Right cardiac atrium (tissue), 5 donors: ENCODE results near the gene PCDH12. TPM values are rescaled to one million over a fixed set of nuclear protein-coding genes. Genes with fewer than 3 reads are reported as not detected.

Experiments used
- ATAC-seq, 2 donors: fragments of 200-7000 bp; cut with Tn5 transposase; one replicate each; pipeline versions ENCODE4 v1.8.0 to v1.9.1; 2020; ENCODE audit warnings: moderate library complexity in 2 of 2, mild to moderate bottlenecking in 1 of 2
- DNase-seq, 3 donors: peaks; one replicate each; pipeline ENCODE4 v3.0.0-alpha.2; 2020
- H3K27ac ChIP-seq: one replicate; pipeline ENCODE4 v1.5.1; 2013; ENCODE audit warnings: mild to moderate bottlenecking, low read length, control low read depth, moderate library complexity
- H3K27me3 ChIP-seq: one replicate; pipeline ENCODE4 v1.6.1; 2013; ENCODE audit not compliant: control insufficient read depth, insufficient read depth
- H3K4me1 ChIP-seq: one replicate; pipeline ENCODE4 v1.6.1; 2013; ENCODE audit warnings: low read length; ENCODE audit not compliant: control insufficient read depth, insufficient read depth
- H3K4me3 ChIP-seq: one replicate; pipeline ENCODE4 v1.5.1; 2013; ENCODE audit warnings: low read length, control low read depth
- H3K9me3 ChIP-seq: one replicate; pipeline ENCODE4 v1.6.1; 2013; ENCODE audit warnings: low read length; ENCODE audit not compliant: control insufficient read depth
- WGBS: extraction: QIAGEN DNeasy Blood & Tissue Kit; methylation state at CpG from one replicate; pipeline ENCODE4 v1.1.7; 2013; 5-methylcytosine and 5-hydroxymethylcytosine counted together
- intact Hi-C, 4 donors: fragments of 100-400 bp; cut with DNase I; formaldehyde crosslinking; loops; one replicate each; pipeline versions ENCODE4 v1.11.0 to v1.14.0; 2022 to 2023
- polyA plus RNA-seq: library from polyadenylated mRNA; stranded (reverse); fragments of 200-250 nt; gene quantifications from one replicate; pipeline ENCODE4 v1.2.3, GENCODE V29; 2013
- total RNA-seq, 4 donors: library from RNA; stranded (reverse); fragmentation: NEBNext Ultra II Directional; extraction: Animal tissue kit (Norgen Biotek cat#: 25700); gene quantifications; one replicate each; pipeline ENCODE4 v1.2.1, GENCODE V29; 2021
- donor health status: healthy with polysubstance abuse.
- donor health status: DM: no; HTN: yes; CAD: no.
- donor health status: DM: no; HTN: no; CAD: no.
- donor health status: DM: no; HTN: yes; CAD: no; lungs with severe emphysema.
- donor health status: DM: yes; HTN: yes; CAD: no.

PCDH12 gene
- total and polyA plus RNA-seq, 5 donors: 3.0 to 7.9 (median 6.4) TPM

DNA sequence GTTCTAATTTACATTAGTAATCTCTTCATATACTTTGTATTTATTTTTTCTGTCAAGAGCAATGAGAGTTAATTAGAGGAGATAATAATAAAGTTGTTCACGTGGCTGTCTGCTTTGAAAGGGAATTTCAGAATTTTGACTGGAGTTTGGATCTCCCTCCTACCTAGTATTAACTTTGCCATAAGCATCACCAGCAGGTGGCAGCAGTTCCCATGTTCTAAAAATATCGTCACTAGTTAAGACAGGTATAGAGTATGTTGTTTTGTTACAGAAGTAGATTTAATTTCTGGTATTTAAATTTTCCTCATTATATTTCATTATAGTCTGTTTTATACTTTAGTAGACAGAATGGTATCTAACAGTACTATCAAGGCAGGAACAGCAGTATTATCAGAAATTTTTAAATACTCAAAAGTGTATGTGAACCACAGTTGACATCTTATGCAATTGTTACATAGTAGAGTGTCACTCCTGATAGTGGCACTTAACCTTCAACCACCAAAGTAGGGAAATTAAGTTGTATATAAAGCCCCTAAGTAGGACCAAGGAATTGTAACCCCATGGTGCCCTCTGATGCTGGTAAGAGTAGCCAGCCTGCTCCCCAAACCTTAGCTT, 34.5 kb upstream of the PCDH12 start:
- Histone ChIP-seq H3K4me3 (no peak overlapping the region), H3K4me1 (no peaks in the 10 kb centered on the region), H3K9me3 (no peaks in the 10 kb centered on the region), H3K27ac (no peak overlapping the region), H3K27me3 (no peaks in the 10 kb centered on the region)
- intact Hi-C loops: loop anchor here in 3 of 4 donors (5.0 kb wide), 2 partner anchors 150 to 155 kb away; no protein-coding TSS in a partner anchor
- 7% methylated on average over 2 of the region's 2 CpGs for WGBS
- ATAC-seq (peak; percentile 69 to 79), DNase-seq (peak; percentile 72 to 84 (median 73))

DNA sequence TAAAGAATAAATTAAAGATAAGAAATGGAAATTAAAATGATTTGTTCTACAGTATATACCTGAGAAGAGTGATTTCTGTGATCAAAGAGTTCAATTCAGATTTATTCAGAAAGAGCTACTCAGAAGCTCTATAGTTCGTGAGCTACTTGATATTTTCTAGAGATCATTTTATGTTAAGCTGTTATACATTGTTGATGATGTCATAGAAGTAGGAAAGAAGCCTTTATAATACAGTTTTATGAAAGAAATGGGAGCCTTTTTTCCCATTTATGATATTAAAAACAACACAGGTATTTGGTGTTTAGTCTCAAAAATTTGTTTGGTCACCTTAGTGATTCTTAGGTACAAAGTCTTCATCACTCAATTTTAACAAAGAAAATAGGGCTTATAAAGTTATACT, 31.7 kb upstream of the PCDH12 start:
- 0% methylated on average over 1 of the region's 1 CpG for WGBS
- Histone ChIP-seq H3K4me1 (no peaks in the 10 kb centered on the region), H3K27ac (no peak overlapping the region), H3K27me3 (no peaks in the 10 kb centered on the region), H3K9me3 (no peaks in the 10 kb centered on the region), H3K4me3 (no peak overlapping the region)
- DNase-seq: no peak
- intact Hi-C loops: loop anchor here in 3 of 4 donors (5.0 kb wide), 2 partner anchors 153 to 158 kb away; no protein-coding TSS in a partner anchor
- ATAC-seq: no peak

DNA sequence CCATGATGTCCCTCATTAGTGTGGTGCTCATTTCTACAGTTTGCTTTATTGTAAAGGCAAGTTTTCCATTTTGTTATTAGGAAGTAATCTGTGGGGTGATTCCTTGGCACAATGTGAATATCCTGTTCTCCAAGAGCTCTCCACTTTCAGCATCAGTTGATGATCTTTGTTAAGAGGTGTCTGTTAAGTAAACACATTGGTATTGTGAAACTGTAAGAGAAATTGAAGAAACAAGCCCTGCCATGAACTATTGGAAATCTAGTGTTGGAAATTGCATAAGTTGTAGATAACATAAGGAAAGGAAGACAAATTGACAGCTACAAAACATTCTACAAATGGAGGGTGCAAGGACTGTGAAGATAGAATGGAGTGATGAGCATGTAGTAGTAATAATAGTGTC, 28.1 kb upstream of the PCDH12 start:
- intact Hi-C loops: no loop called here
- no peak overlapping the region for H3K27ac ChIP-seq

DNA sequence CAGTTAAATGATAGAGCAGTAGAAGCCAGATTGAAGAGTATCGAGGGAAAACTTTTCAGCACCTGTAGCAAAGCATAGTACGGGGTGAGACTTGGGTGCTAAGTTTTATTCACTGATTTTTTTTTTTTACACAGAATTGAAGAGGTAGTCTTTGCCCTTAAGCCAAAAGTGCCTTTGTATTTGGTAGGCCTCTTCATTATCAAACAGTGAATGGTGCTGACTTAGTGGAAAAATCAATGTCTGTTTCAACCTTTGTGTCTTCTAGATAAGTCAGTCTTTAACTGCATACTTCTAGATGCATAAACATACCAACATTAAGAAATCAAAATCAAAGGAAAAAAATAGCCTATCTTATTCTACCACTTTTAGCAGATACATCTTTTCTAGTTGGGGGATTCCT, 24.6 kb upstream of the PCDH12 start:
- no peak for ATAC-seq
- no peak for DNase-seq
- intact Hi-C loops: no loop called here
- Histone ChIP-seq H3K4me3 (no peak overlapping the region), H3K4me1 (no peaks in the 10 kb centered on the region), H3K27ac (no peak overlapping the region), H3K27me3 (no peaks in the 10 kb centered on the region), H3K9me3 (no peaks in the 10 kb centered on the region)
- 48% methylated on average over 2 of the region's 2 CpGs for WGBS

More for the DNA sequence above, 28.1 kb upstream of the PCDH12 start:
- ATAC-seq (no peak), DNase-seq (no peak)
- Histone ChIP-seq H3K9me3 (no peaks in the 10 kb centered on the region), H3K27me3 (no peaks in the 10 kb centered on the region), H3K4me3 (no peak overlapping the region), H3K4me1 (no peaks in the 10 kb centered on the region)

DNA sequence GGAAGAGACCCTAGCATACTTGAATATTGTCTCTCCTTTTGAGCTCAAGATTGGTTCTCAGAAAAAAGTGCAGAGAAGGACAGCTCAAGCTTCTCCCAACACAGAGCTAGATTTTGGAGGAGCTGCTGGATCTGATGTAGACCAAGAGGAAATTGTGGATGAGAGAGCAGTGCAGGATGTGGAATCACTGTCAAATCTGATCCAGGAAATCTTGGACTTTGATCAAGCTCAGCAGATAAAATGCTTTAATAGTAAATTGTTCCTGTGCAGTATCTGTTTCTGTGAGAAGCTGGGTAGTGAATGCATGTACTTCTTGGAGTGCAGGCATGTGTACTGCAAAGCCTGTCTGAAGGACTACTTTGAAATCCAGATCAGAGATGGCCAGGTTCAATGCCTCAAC, 20.4 kb upstream of the PCDH12 start:
- H3K27ac ChIP-seq: no peak overlapping the region
- DNase-seq: no peak
- H3K4me1 ChIP-seq: no peaks in the 10 kb centered on the region
- no peak overlapping the region for H3K4me3 ChIP-seq
- H3K9me3 ChIP-seq: no peaks in the 10 kb centered on the region
- ATAC-seq: no peak
- intact Hi-C loops: no loop called here
- no peaks in the 10 kb centered on the region for H3K27me3 ChIP-seq

DNA sequence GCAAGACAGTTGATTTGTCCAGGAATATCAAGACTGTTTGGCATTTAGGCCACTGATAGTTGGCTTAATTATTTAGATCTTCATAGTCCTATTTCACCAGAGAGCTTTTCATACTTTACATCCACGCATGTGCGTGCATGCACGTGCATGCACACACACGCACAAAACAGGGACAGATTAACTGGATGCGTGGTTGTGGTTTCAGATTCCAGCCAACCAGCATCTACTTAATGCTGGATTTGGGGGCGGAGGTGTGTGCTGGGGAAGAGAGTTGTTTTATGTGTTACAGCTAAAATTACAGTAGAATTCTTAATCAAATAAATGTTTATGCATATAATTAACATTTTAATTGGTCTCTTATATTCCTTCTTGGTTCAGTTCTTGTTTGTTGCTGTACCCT, 18.2 kb upstream of the PCDH12 start:
- H3K27me3 ChIP-seq: no peaks in the 10 kb centered on the region
- ATAC-seq (no peak), DNase-seq (no peak)
- no peak overlapping the region for H3K4me3 ChIP-seq
- no peaks in the 10 kb centered on the region for H3K9me3 ChIP-seq
- intact Hi-C loops: no loop called here
- no peaks in the 10 kb centered on the region for H3K4me1 ChIP-seq
- H3K27ac ChIP-seq: no peak overlapping the region
- 95% methylated on average over 6 of the region's 6 CpGs for WGBS

DNA sequence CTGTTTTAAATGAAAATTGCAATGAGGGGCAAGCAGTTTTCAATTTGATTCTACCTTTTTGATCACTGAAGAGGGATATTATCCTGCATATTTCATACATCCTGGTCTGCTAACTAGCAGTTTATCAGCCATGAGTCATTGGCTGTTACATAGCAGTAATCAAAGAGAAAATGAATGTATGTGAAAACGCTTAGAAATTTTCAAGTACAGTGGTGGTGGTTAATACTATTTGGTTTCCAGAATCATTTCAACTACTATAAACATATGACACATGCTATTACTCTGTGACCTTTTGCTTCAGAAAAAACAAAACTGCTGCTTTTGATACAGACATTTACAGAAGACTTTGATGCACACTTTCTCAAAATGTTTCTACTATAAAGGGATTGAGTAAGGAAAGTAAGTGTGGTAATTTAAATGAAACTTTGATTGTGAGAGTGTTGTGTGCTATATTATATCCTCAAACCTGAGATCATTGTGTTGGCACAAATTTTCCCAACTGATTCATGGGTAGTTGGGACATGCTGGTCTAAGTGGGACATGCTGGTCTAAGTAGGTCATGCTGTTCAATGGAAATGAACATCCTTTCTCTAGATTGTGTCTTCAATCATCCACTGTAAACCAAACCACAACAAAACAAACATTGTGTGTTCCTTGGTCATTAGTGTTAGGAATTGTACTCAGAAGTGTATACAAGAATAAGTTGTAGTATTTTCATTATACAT, 16.0 kb upstream of the PCDH12 start:
- ATAC-seq: no peak
- Histone ChIP-seq H3K4me1 (no peaks in the 10 kb centered on the region), H3K27me3 (no peaks in the 10 kb centered on the region), H3K9me3 (no peaks in the 10 kb centered on the region), H3K4me3 (no peak overlapping the region), H3K27ac (no peak overlapping the region)
- intact Hi-C loops: no loop called here
- no peak for DNase-seq
- 75% methylated on average over 1 of the region's 1 CpG for whole genome bisulfite sequencing

DNA sequence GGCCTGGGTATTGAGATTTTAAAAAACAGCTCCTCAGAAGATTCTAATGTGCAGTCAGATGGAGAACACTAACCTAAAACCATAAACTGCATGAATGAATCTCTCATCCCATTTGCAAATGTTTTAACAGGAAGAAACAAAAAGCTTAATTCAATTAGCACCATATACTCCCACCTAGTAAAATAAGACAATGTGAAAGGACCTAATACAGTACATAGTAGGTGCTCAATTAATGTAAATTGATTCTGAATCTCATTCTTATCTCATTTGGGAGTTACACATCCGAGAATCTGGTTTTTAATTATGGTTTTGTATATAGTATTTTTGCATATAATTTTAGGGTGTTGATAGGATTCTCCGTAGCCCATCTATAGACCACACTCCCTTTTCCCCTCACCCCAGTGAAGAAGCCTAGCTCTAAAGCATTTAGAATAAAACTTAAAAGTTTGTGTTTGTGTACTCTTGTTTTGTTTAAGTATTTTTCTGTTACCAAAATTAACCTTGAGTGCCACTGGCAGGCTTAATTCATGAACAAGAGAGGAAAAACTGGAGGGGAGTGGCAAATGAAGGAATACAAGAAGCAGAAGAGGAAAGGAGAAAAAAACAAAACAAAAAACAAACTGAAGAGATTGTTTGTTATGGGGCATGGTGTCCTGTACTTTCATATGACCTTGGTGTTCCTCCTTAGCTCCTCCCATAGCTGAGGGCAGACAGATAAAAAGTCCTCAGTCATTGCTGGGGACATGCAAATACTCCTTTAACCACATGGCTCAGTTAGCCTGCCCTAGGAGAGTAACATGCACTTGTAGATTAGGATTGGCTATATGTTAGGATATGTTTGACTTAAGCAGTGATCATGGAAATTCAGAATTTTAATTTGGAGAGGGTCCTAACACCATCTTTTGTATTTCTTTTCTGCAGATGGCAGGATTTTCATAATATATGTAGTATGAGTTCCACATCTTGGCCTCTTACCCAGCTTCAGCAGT, 12.1 kb upstream of the PCDH12 start:
- Histone ChIP-seq H3K4me1 (no peaks in the 10 kb centered on the region), H3K27me3 (no peaks in the 10 kb centered on the region), H3K27ac (peak overlapping the region; percentile 89), H3K4me3 (peak overlapping the region; percentile 64), H3K9me3 (no peaks in the 10 kb centered on the region)
- DNase-seq: no peak
- intact Hi-C loops: no loop called here
- no peak for ATAC-seq
- WGBS: 73% methylated on average over 2 of the region's 2 CpGs

DNA sequence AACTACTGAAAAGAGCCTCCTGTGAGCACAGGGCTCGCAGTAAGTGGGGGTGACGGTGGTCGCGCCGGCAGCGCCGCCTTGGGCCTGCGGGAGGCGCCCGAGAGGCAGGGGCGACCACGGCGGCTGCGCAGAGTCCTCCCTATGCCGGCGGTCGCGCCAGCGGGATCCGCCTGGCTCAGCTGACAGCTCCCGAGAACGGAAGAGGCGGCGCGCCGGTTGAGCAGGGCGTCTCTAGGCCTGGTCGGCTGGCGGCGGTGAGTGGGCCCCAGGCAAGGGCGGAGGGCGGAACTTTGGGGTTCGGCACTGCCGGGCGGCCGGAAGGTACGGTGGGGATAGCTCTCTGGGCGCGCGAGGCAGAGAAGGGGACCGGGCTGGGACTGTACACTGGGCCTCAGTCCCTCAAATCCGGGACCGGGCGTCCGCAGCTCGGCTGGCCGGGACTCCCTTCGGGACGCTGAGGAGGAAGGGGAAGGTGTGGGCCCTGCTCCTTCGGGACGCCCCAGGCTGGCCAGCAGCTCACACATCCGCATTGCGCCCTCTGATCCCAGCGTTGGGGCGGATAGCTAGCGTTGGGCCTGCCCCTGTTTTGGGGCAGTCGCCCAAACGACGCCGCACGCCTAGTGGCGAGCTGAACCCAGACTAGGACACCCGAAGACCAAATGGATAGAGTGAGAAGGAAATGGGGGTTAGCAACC, 11.1 kb upstream of the PCDH12 start, which contains the start of gene RNF14:
RNF14 (plus strand) TSS at position 192 of the 695 bp plus-strand sequence. CDS start 4,484 bp downstream, outside the sequence.
- H3K4me3 ChIP-seq: peak within 1 kb of the TSS; percentile 64
- WGBS: under 1% methylated on average over 63 of the region's 63 CpGs
- no peaks in the 10 kb centered on the region for H3K9me3 ChIP-seq
- H3K27me3 ChIP-seq: no peaks in the 10 kb centered on the region
- intact Hi-C loops: no loop called here
- H3K27ac ChIP-seq: peak within 1 kb of the TSS; percentile 89
- ATAC-seq (peak; percentile 99), DNase-seq (peak; percentile 96 to 98 (median 98))
- H3K4me1 ChIP-seq: no peaks in the 10 kb centered on the region

DNA sequence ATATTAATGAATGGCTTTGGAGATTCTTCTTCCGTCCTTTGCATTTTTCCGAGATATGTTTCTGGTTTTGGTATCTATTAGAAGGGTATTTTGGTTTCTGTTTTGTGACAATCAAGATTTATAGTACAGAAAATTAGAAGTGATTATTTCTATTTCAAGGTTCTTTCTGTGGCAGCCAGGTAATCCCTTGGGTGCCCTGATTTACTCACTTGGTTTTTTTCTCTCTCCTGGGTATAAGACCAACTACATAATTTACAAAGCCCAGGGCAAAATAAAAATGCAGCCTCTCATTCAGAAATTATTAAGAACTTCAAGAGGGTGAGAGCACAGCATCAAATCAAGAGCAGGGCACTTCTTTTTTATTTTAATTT, 8.9 kb upstream of the PCDH12 start:
- 95% methylated on average over 2 of the region's 2 CpGs for WGBS
- Histone ChIP-seq H3K4me1 (no peaks in the 10 kb centered on the region), H3K27ac (no peak overlapping the region), H3K9me3 (no peaks in the 10 kb centered on the region), H3K27me3 (no peaks in the 10 kb centered on the region), H3K4me3 (no peak overlapping the region)
- DNase-seq: no peak
- ATAC-seq: no peak
- intact Hi-C loops: no loop called here
